GM12878 (cell line): ENCODE data around the gene FDX1. TPM values are rescaled to one million over a fixed set of nuclear protein-coding genes. Genes with fewer than 3 reads are reported as not detected.

Experiments used
- ATAC-seq: fragments of 200-7000 bp; cut with Tn5 transposase; 3 replicates; pipeline ENCODE4 v1.9.1; 2020; ENCODE audit warnings: mild to moderate bottlenecking, moderate library complexity
- BruUV-seq: library from RNA; stranded (reverse); fragments of 400-500 nt; replicated peaks from 2 replicates; lab custom pipeline; 2021; lab: Mats Ljungman, UMichigan
- CTCF ChIA-PET: fragments of 300-600 bp; sonication (Branson Sonifier 250); formaldehyde crosslinking; extraction: SDS; loops from one replicate; lab custom pipeline; 2021; ENCODE audit warnings: inconsistent platforms; lab: Yijun Ruan, JAX
- POLR2A ChIA-PET: fragments of 350-600 bp; formaldehyde crosslinking; extraction: SDS; loops from one replicate; lab custom pipeline; 2021; ENCODE audit warnings: inconsistent platforms; lab: Charles Lee
- RAD21 ChIA-PET: fragments of 300-600 bp; sonication (Branson Sonifier 250); formaldehyde crosslinking; loops from one replicate; lab custom pipeline; 2023; ENCODE audit warnings: antibody characterized with exemption; ENCODE audit not compliant: unreplicated experiment; lab: Charles Lee
- SMC1A ChIA-PET: fragments of 300-600 bp; sonication (Branson Sonifier 250); formaldehyde crosslinking; loops from one replicate; lab custom pipeline; 2023; ENCODE audit not compliant: unreplicated experiment, uncharacterized antibody; lab: Charles Lee
- DNase-seq: peaks from one replicate; pipeline ENCODE4 v3.0.0-alpha.2; 2011; ENCODE audit warnings: low read depth, low spot score
- FAIRE-seq: peaks from 3 replicates; lab custom pipeline; 2011; peaks lifted over from hg19 to GRCh38; lab: Jason Lieb, UNC
- H2AFZ ChIP-seq: 2 replicates; pipeline ENCODE4 v1.6.0; 2011; ENCODE audit warnings: low read depth, low read length, control low read depth; ENCODE audit not compliant: control insufficient read depth
- H3K27ac ChIP-seq: 2 replicates; pipeline ENCODE4 v1.5.1; 2011; ENCODE audit warnings: control low read depth; ENCODE audit not compliant: control insufficient read depth, insufficient read depth
- H3K27me3 ChIP-seq, 2 experiments: replicated peaks in 1 of 2; 2 replicates each; pipeline versions ENCODE4 v1.6.0 to v1.6.1; 2011; ENCODE audit warnings: low read length in 1 of 2; ENCODE audit not compliant: control insufficient read depth in 2 of 2, insufficient read depth in 2 of 2
- H3K36me3 ChIP-seq, 2 experiments: 2 replicates each; pipeline ENCODE4 v1.5.1; 2011; ENCODE audit warnings: low read length in 1 of 2; ENCODE audit not compliant: control insufficient read depth in 2 of 2, insufficient read depth in 2 of 2
- H3K4me1 ChIP-seq: 2 replicates; pipeline ENCODE4 v1.6.1; 2011; ENCODE audit warnings: mild to moderate bottlenecking, low read length, moderate library complexity, mixed read lengths; ENCODE audit not compliant: control insufficient read depth, insufficient read depth
- H3K4me2 ChIP-seq: 2 replicates; pipeline ENCODE4 v1.6.0; 2011; ENCODE audit warnings: control low read depth; ENCODE audit not compliant: control insufficient read depth, insufficient read depth
- H3K4me3 ChIP-seq: fragments of 200-600 bp; sonication (generic); 2 replicates; pipeline ENCODE4 v1.5.1; 2016
- H3K79me2 ChIP-seq: 2 replicates; pipeline ENCODE4 v1.6.0; 2011; ENCODE audit warnings: low read length; ENCODE audit not compliant: control insufficient read depth, insufficient read depth
- H3K9ac ChIP-seq: 2 replicates; pipeline ENCODE4 v1.8.0; 2011; ENCODE audit warnings: low read length, control low read depth, mixed read lengths; ENCODE audit not compliant: control insufficient read depth, insufficient read depth
- H3K9me3 ChIP-seq: replicated peaks from 3 replicates; pipeline ENCODE4 v1.5.1; 2011; ENCODE audit warnings: mild to moderate bottlenecking, low read length; ENCODE audit not compliant: control insufficient read depth, insufficient read depth
- H4K20me1 ChIP-seq: 2 replicates; pipeline ENCODE4 v1.6.0; 2011; ENCODE audit not compliant: control insufficient read depth, insufficient read depth
- MYC ChIP-seq: IDR thresholded peaks from 2 replicates; pipeline ENCODE4 v1.6.1; 2011; ENCODE audit warnings: mild to moderate bottlenecking, low read length, moderate library complexity, inconsistent platforms; ENCODE audit not compliant: insufficient read depth, insufficient replicate concordance, insufficient read length, severe bottlenecking
- POLR2AphosphoS5 ChIP-seq: IDR thresholded peaks from 2 replicates; pipeline ENCODE4 v1.6.1; 2011; ENCODE audit warnings: mild to moderate bottlenecking, low read length, inconsistent platforms
- SMAD5 ChIP-seq: IDR thresholded peaks from 2 replicates; pipeline ENCODE4 v1.6.1; 2016; ENCODE audit warnings: antibody characterized with exemption, low read depth
- SPI1 ChIP-seq: IDR thresholded peaks from 2 replicates; pipeline ENCODE4 v1.6.1; 2011; ENCODE audit warnings: low read depth, mild to moderate bottlenecking, low read length, moderate library complexity, borderline replicate concordance; ENCODE audit not compliant: insufficient read depth
- ZNF207 ChIP-seq: fragments of 450-650 bp; IDR thresholded peaks from 2 replicates; pipeline ENCODE4 v1.6.1; 2014; ENCODE audit warnings: antibody characterized with exemption, mild to moderate bottlenecking, borderline replicate concordance
- ZNF622 ChIP-seq: fragments of 450-650 bp; IDR thresholded peaks from 2 replicates; pipeline ENCODE4 v1.6.1; 2017; ENCODE audit warnings: mild to moderate bottlenecking, inconsistent platforms
- WGBS: methylation state at CpG from one replicate; pipeline ENCODE4 v1.1.6; 2016; ENCODE audit warnings: low lambda C conversion rate; ENCODE audit not compliant: insufficient replicate concordance, insufficient coverage; ENCODE audit errors: missing lambda C conversion rate; 5-methylcytosine and 5-hydroxymethylcytosine counted together
- in situ Hi-C: fragments of 300-500 bp; cut with MboI; formaldehyde crosslinking; loops from 9 replicates; pipeline ENCODE4 v1.14.3; 2018; ENCODE audit warnings: mixed read lengths
- intact Hi-C: fragments of 100-400 bp; cut with micrococcal nuclease; formaldehyde crosslinking; loops from one replicate; pipeline ENCODE4 v1.14.2; 2022; ENCODE audit not compliant: unreplicated experiment
- polyA plus RNA-seq, 11 experiments: library from polyadenylated mRNA; depleted of rRNA in 4 of 11; unstranded in 6 of 11; stranded (reverse) in 5 of 11; fragments of >200 nt; fragmentation: Nextera tagmentation in 4 of 11; fragmentation: Illumina TruSeq in 1 of 11; extraction: Ambion mirVana in 4 of 11; extraction: Trizol in 1 of 11; gene quantifications; 1 replicate in 1 of 11; 2 replicates in 10 of 11; pipeline versions ENCODE4 v1.2.1 to v1.2.3, GENCODE V29; 2011 to 2016; ENCODE audit warnings: inconsistent platforms in 2 of 11, missing spikeins in 2 of 11, low read depth in 1 of 11
- total RNA-seq, 4 experiments: library from RNA; depleted of rRNA in 3 of 4; stranded (reverse); fragments of >200 nt in 3 of 4; fragmentation: Illumina TruSeq in 1 of 4; extraction: Trizol in 1 of 4; gene quantifications; 2 replicates each; pipeline versions ENCODE4 v1.2.1 to v1.2.3, GENCODE V29; 2013 to 2021
- TF ChIP-seq, protein P1 (sequence below): IDR thresholded peaks from 2 replicates; pipeline ENCODE4 v1.6.1; 2012; ENCODE audit warnings: low read depth, low read length, improper control_type of control experiment
- TF ChIP-seq, protein P2 (sequence below): IDR thresholded peaks from 2 replicates; pipeline ENCODE4 v1.6.1; 2011; ENCODE audit warnings: borderline replicate concordance, low read depth, mild to moderate bottlenecking, moderate library complexity, mixed read lengths, low read length; ENCODE audit not compliant: insufficient read depth; ENCODE audit errors: extremely low read length
- TF ChIP-seq, protein P3 (sequence below): IDR thresholded peaks from 2 replicates; pipeline ENCODE4 v1.6.1; 2011; ENCODE audit warnings: mild to moderate bottlenecking, low read depth, low read length, moderate library complexity; ENCODE audit not compliant: insufficient replicate concordance
- TF ChIP-seq, protein P4 (sequence below): IDR thresholded peaks from 2 replicates; pipeline ENCODE4 v1.6.1; 2012; ENCODE audit warnings: low read depth, low read length, improper control_type of control experiment

The FDX1 gene
- total and polyA plus RNA-seq, 10 of the 15 experiments (the other 5 are each of a cell fraction or from before 2014, with no cell fraction given): 3.9 to 20.3 (median 8.1) TPM

DNA sequence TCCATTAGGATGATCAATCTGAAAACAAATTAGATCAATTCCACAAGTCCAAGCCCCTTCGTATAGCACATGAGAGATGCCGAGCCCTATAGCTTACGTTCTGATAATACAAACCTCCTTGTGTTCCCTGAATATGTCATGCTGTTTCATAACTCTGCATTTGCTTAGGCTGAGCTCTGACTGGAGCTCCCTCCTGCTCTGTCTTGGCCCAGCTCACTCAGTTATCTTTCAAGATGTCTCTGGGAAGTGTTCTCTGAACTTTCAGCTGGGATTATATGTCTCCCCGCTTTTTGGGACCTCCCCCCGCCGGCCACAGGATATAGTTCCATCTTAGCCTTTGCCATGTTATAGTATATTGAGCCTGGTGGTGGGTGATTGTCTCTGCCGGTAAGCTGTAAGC lies 44.0 kb downstream of the FDX1 start:
- WGBS: 96% methylated on average over 7 of the region's 7 CpGs
- H3K27ac ChIP-seq: no peak overlapping the region
- H3K79me2 ChIP-seq: no peaks in the 10 kb centered on the region
- FAIRE-seq (no peak), DNase-seq (no peak), ATAC-seq (no peak)
- BruUV-seq: no TSS peak
- intact Hi-C loops (no loop called here), in situ Hi-C loops (no loop called here)
- H3K9me3 ChIP-seq: no peaks in the 10 kb centered on the region
- no peaks in the 10 kb centered on the region for H3K27me3 ChIP-seq
- SMC1A ChIA-PET: interaction anchor here (0.8 kb wide), 1 partner anchor 16 kb away, joined by 3 read pairs; no protein-coding TSS in a partner anchor
- no peaks in the 10 kb centered on the region for H3K4me1 ChIP-seq
- no peak overlapping the region for H3K9ac ChIP-seq
- RAD21 ChIA-PET: no interaction called here
- POLR2A ChIA-PET: no interaction called here
- no peak overlapping the region for H3K4me2 ChIP-seq
- no peak overlapping the region for H3K4me3 ChIP-seq
- TF ChIP-seq, protein P1, sequence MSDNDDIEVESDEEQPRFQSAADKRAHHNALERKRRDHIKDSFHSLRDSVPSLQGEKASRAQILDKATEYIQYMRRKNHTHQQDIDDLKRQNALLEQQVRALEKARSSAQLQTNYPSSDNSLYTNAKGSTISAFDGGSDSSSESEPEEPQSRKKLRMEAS: no peak
- TF ChIP-seq MYC: no peak
- TF ChIP-seq, protein P2, sequence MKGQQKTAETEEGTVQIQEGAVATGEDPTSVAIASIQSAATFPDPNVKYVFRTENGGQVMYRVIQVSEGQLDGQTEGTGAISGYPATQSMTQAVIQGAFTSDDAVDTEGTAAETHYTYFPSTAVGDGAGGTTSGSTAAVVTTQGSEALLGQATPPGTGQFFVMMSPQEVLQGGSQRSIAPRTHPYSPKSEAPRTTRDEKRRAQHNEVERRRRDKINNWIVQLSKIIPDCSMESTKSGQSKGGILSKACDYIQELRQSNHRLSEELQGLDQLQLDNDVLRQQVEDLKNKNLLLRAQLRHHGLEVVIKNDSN: no peak
- no peak for TF ChIP-seq ZNF207
- no peak for TF ChIP-seq SPI1
- TF ChIP-seq, protein P3, sequence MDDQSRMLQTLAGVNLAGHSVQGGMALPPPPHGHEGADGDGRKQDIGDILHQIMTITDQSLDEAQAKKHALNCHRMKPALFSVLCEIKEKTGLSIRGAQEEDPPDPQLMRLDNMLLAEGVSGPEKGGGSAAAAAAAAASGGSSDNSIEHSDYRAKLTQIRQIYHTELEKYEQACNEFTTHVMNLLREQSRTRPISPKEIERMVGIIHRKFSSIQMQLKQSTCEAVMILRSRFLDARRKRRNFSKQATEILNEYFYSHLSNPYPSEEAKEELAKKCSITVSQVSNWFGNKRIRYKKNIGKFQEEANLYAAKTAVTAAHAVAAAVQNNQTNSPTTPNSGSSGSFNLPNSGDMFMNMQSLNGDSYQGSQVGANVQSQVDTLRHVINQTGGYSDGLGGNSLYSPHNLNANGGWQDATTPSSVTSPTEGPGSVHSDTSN: no peak
- TF ChIP-seq, protein P4, sequence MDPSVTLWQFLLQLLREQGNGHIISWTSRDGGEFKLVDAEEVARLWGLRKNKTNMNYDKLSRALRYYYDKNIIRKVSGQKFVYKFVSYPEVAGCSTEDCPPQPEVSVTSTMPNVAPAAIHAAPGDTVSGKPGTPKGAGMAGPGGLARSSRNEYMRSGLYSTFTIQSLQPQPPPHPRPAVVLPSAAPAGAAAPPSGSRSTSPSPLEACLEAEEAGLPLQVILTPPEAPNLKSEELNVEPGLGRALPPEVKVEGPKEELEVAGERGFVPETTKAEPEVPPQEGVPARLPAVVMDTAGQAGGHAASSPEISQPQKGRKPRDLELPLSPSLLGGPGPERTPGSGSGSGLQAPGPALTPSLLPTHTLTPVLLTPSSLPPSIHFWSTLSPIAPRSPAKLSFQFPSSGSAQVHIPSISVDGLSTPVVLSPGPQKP: no peak
- TF ChIP-seq POLR2AphosphoS5: no peak
- TF ChIP-seq SMAD5: no peak
- TF ChIP-seq ZNF622: no peak
- no peak overlapping the region for H2AFZ ChIP-seq
- CTCF ChIA-PET: no interaction called here
- H4K20me1 ChIP-seq: no peaks in the 10 kb centered on the region
- H3K36me3 ChIP-seq: no peaks in the 10 kb centered on the region
